ENCODE measurements around the gene PCDHGA1. TPM values are rescaled to one million over a fixed set of nuclear protein-coding genes. Genes with fewer than 3 reads are reported as not detected.

Gene PCDHGA1
- total and polyA plus RNA-seq, 2 of the 4 experiments (the other 2 are of a cell fraction), result 0.90 to 0.92 TPM

DNA sequence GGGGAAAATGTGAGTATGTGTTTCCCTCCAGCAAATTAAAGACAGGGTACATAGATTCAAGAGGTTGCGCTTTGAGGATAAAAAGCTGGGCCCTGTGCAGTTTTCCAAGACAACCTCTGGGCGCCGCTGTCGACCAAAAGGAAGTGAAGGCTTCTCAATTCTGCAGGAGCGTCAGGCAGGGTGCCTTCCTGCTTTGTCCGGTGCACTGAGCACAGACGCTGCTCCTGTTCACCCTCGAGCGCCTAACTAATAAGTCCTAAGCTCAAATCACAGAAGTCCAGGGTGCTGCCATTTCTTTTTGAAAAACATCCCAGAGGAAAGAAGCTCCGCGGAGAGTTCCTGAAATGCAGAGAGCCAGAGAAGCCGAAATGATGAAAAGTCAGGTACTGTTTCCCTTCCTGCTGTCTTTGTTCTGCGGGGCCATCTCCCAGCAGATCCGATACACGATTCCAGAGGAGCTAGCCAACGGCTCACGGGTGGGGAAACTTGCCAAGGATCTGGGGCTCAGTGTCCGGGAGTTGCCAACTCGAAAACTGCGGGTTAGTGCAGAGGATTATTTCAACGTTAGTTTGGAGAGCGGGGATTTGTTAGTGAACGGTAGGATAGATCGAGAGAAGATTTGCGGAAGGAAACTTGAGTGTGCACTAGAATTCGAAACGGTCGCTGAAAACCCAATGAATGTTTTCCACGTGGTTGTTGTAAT, 19.8 kb downstream of the PCDHGA1 start, which contains the start of gene PCDHGB1 (continued):
- peak; percentile 57 for TF ChIP-seq RAD21 (IDR thresholded peaks at IDR 0.05; ENCODE audit: low read length)

DNA sequence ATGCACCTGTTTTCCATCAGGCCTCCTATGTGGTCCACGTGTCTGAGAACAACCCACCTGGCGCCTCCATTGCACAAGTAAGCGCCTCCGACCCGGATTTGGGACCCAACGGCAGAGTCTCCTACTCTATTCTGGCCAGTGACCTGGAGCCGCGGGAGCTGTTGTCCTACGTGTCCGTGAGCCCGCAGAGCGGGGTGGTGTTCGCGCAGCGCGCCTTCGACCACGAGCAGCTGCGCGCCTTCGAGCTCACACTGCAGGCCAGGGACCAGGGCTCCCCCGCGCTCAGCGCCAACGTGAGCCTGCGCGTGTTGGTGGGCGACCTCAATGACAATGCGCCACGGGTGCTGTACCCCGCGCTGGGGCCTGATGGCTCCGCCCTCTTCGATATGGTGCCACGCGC, 21.3 kb downstream of the PCDHGA1 start:
- Histone ChIP-seq H3K36me3 (ENCODE audit: control insufficient read depth, insufficient read depth, low read length) (peaks cover 5% of the 10 kb centered on the region; the same call in 1 of the 2 replicates), H3K27me3 (ENCODE audit: control insufficient read depth, insufficient read depth, low read length) (no peaks in the 10 kb centered on the region), H3K4me1 (ENCODE audit: control insufficient read depth, insufficient read depth, low read length) (no peaks in the 10 kb centered on the region), H3K27ac (ENCODE audit: insufficient read depth, low read length) (no peak overlapping the region), H2BK5ac (ENCODE audit: low read depth, low read length, poor library complexity, severe bottlenecking) (no peak overlapping the region), H2BK20ac (ENCODE audit: low read depth, low read length) (no peak overlapping the region), H3K9me1 (ENCODE audit: insufficient read depth, low read length) (no peaks in the 10 kb centered on the region), H4K20me1 (ENCODE audit: insufficient read depth, low read length) (no peaks in the 10 kb centered on the region), H3K18ac (ENCODE audit: low read depth, low read length) (no peak overlapping the region), H3K4me3 (ENCODE audit: insufficient read depth, low read depth, low read length) (no peak overlapping the region), H3K23ac (ENCODE audit: low read depth, low read length) (no peak overlapping the region), H3K79me1 (ENCODE audit: low read depth in 1 of 2, low read length in 2 of 2) (no peaks in the 10 kb centered on the region), H3K56ac (ENCODE audit: extremely low read depth, insufficient read depth, low read length) (no peak overlapping the region), H4K8ac (ENCODE audit: low read depth in 2 of 2, low read length in 2 of 2) (no peak overlapping the region), H3K9me3 (ENCODE audit: control insufficient read depth, insufficient read depth, low read length) (peaks cover 41% of the 10 kb centered on the region), H2AK5ac (ENCODE audit: low read depth, low read length) (no peak overlapping the region), H3K4me2 (ENCODE audit: low read depth, low read length) (no peak overlapping the region), H3K14ac (replicated peaks; ENCODE audit: low read depth, low read length) (no peak overlapping the region), H4K91ac (ENCODE audit: insufficient read depth, low read depth, low read length) (no peak overlapping the region), H4K5ac (ENCODE audit: low read depth, low read length) (no peak overlapping the region), H3K9ac (ENCODE audit: low read depth, low read length) (no peak overlapping the region), H2BK15ac (ENCODE audit: low read depth, low read length) (no peak overlapping the region), H3K4ac (ENCODE audit: low read depth, low read length) (no peak overlapping the region), H2AFZ (replicated peaks; ENCODE audit: low read length, poor library complexity) (no peak overlapping the region), H2BK120ac (ENCODE audit: low read depth, low read length) (no peak overlapping the region), H2AK9ac (replicated peaks; ENCODE audit: low read depth, low read length, poor library complexity) (no peak overlapping the region)
- BruUV-seq (replicated peaks), result no TSS peak
- TF ChIP-seq, protein P1, sequence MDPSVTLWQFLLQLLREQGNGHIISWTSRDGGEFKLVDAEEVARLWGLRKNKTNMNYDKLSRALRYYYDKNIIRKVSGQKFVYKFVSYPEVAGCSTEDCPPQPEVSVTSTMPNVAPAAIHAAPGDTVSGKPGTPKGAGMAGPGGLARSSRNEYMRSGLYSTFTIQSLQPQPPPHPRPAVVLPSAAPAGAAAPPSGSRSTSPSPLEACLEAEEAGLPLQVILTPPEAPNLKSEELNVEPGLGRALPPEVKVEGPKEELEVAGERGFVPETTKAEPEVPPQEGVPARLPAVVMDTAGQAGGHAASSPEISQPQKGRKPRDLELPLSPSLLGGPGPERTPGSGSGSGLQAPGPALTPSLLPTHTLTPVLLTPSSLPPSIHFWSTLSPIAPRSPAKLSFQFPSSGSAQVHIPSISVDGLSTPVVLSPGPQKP (IDR thresholded peaks at IDR 0.05; ENCODE audit: borderline replicate concordance, low read depth, low read length), result no peak
- no peak for TF ChIP-seq CEBPB (IDR thresholded peaks at IDR 0.05; ENCODE audit: low read depth, low read length)
- ATAC-seq (ENCODE audit: low read depth) (no peak), DNase-seq (no peak)
- 37% methylated on average over 7 of the region's 36 CpGs; no CpG with 5 or more reads in 1 of the 2 experiments for WGBS, 2 experiments (ENCODE audit: extremely low coverage in 2 of 2, insufficient read length in 1 of 2)
- in situ Hi-C loops (cut with MboI; ENCODE audit: low sequenced_read_pairs) (no loop called here), dilution Hi-C loops (cut with HindIII; ENCODE audit: low sequenced_read_pairs, unreplicated experiment) (no loop called here), intact Hi-C loops (cut with micrococcal nuclease) (no loop called here)
- ChIA-PET CTCF (no interaction called here), POLR2A (ENCODE audit: unreplicated experiment) (no interaction called here)
